Measurements from ENCODE around the gene ZBTB24.

ZBTB24 gene

GRCh38 chr6:109484122-109484521 lies 1.1 kb upstream of the ZBTB24 start:
- H3K27ac ChIP-seq = peak overlapping the region; percentile 22; the same call in 1 of the 2 replicates
- TF ChIP-seq CTCF (conservative IDR thresholded peaks at IDR 0.05) = no peak

- peak overlapping the region; percentile 22; the same call in 1 of the 2 replicates for H3K27ac ChIP-seq
- no peak for TF ChIP-seq CTCF (conservative IDR thresholded peaks at IDR 0.05)
Observed at GRCh38 chr6:109483735-109484057, 677 bp upstream of the ZBTB24 start.

GRCh38 chr6:109480993-109481480 lies 2.0 kb downstream of the ZBTB24 start:
- TF ChIP-seq CTCF (conservative IDR thresholded peaks at IDR 0.05) = no peak
- H3K27ac ChIP-seq = no peak overlapping the region

GRCh38 chr6:109478841-109479624 lies 4.0 kb downstream of the ZBTB24 start:
- peak overlapping the region; percentile 66; the same call in 1 of the 2 replicates for H3K27ac ChIP-seq
- TF ChIP-seq CTCF (conservative IDR thresholded peaks at IDR 0.05) = no peak

- peak overlapping the region; percentile 66; the same call in 1 of the 2 replicates for H3K27ac ChIP-seq
- TF ChIP-seq CTCF (conservative IDR thresholded peaks at IDR 0.05) = no peak
Observed at GRCh38 chr6:109478222-109478805, 4.7 kb downstream of the ZBTB24 start.

- TF ChIP-seq CTCF (conservative IDR thresholded peaks at IDR 0.05) = no peak
- H3K27ac ChIP-seq = peak overlapping the region; percentile 66
Observed at GRCh38 chr6:109477725-109478124, 5.3 kb downstream of the ZBTB24 start.

- peak overlapping the region; percentile 66 for H3K27ac ChIP-seq
- TF ChIP-seq CTCF (conservative IDR thresholded peaks at IDR 0.05) = no peak
Observed at GRCh38 chr6:109477184-109477583, 5.8 kb downstream of the ZBTB24 start.

Data from VCaP (cell line).